HCT116 (cell line): Measurements from ENCODE around the gene OMP. TPM values are rescaled to one million over a fixed set of nuclear protein-coding genes. Genes with fewer than 3 reads are reported as not detected.

Source experiments
- ATAC-seq: fragments of 200-7000 bp; cut with Tn5 transposase; 2 replicates; pipeline ENCODE4 v1.9.1; 2020; ENCODE audit warnings: mild to moderate bottlenecking, moderate library complexity
- BruUV-seq: library from RNA; stranded (reverse); fragments of 400-500 nt; replicated peaks from 2 replicates; lab custom pipeline; 2021; lab: Mats Ljungman, UMichigan
- CTCF ChIA-PET: fragments of 300-600 bp; sonication (Branson Sonifier 250); formaldehyde crosslinking; loops from one replicate; lab custom pipeline; 2021; ENCODE audit warnings: antibody characterized with exemption; lab: Charles Lee
- POLR2A ChIA-PET: fragments of 300-600, 350-600 bp; sonication (Branson Sonifier 250); formaldehyde crosslinking; loops from one replicate; lab custom pipeline; 2021; ENCODE audit warnings: antibody characterized with exemption; lab: Charles Lee
- RAD21 ChIA-PET, 2 experiments: fragments of 300-600 bp; sonication (Branson Sonifier 250); formaldehyde crosslinking; loops; one replicate each; lab custom pipeline; 2023; ENCODE audit warnings: low total read pairs in 2 of 2; ENCODE audit not compliant: uncharacterized antibody in 2 of 2, unreplicated experiment in 2 of 2, low non-redundant PET in 1 of 2; lab: Charles Lee
- DNase-seq: peaks from one replicate; pipeline ENCODE4 v3.0.0-alpha.2; 2010; ENCODE audit warnings: low read depth, low spot score
- H2AFZ ChIP-seq: fragments of 200-600 bp; shearing (Covaris generic), sonication (generic); 2 replicates; pipeline ENCODE4 v1.6.1; 2017; ENCODE audit warnings: low read depth, mixed run types, mixed read lengths, antibody characterized with exemption, low read length; ENCODE audit not compliant: poor library complexity, severe bottlenecking
- H3K27ac ChIP-seq: 2 replicates; pipeline ENCODE4 v1.5.1; 2012; ENCODE audit warnings: low read depth, low read length
- H3K27me3 ChIP-seq: fragments of 200-600 bp; sonication (generic); 2 replicates; pipeline ENCODE4 v1.6.1; 2016; ENCODE audit warnings: mixed run types, low read length, mixed read lengths; ENCODE audit not compliant: insufficient read depth
- H3K36me3 ChIP-seq, 2 experiments: fragments of 200-500 bp in 1 of 2; fragments of 200-600 bp in 1 of 2; sonication (Bioruptor generic) in 1 of 2; sonication (generic) in 1 of 2; 2 replicates each; pipeline versions ENCODE4 v1.5.1 to v1.6.1; 2014 to 2016; ENCODE audit warnings: low read length in 2 of 2, inconsistent platforms in 1 of 2, mixed read lengths in 1 of 2, mixed run types in 1 of 2; ENCODE audit not compliant: insufficient read depth in 2 of 2, control insufficient read depth in 1 of 2
- H3K4me1 ChIP-seq, 2 experiments: fragments of 200-600 bp in 1 of 2; sonication (generic) in 1 of 2; 2 replicates each; pipeline versions ENCODE4 v1.5.1 to v1.6.1; 2012 to 2017; ENCODE audit warnings: low read length in 2 of 2, inconsistent platforms in 1 of 2, mild to moderate bottlenecking in 1 of 2, mixed read lengths in 1 of 2, mixed run types in 1 of 2, moderate library complexity in 1 of 2; ENCODE audit not compliant: insufficient read depth in 2 of 2, control insufficient read depth in 1 of 2
- H3K4me2 ChIP-seq: fragments of 200-600 bp; sonication (generic); 2 replicates; pipeline ENCODE4 v1.6.1; 2017; ENCODE audit warnings: mixed run types, low read length, mixed read lengths
- H3K4me3 ChIP-seq, 2 experiments: fragments of 200-600 bp in 1 of 2; sonication (generic) in 1 of 2; replicated peaks in 1 of 2; 2 replicates each; pipeline ENCODE4 v1.5.1; 2011 to 2016; ENCODE audit warnings: low read length in 2 of 2, control low read depth in 1 of 2, low read depth in 1 of 2, mild to moderate bottlenecking in 1 of 2, mixed read lengths in 1 of 2, mixed run types in 1 of 2
- H3K79me2 ChIP-seq: fragments of 200-600 bp; sonication (generic); 2 replicates; pipeline ENCODE4 v1.6.1; 2017; ENCODE audit warnings: mild to moderate bottlenecking, mixed run types, low read length, moderate library complexity, mixed read lengths; ENCODE audit not compliant: insufficient read depth
- H3K9ac ChIP-seq: fragments of 200-600 bp; sonication (generic); 2 replicates; pipeline ENCODE4 v1.6.1; 2016; ENCODE audit warnings: low read length, mixed read lengths
- H3K9me2 ChIP-seq: fragments of 200-600 bp; sonication (generic), shearing (Covaris generic); 2 replicates; pipeline ENCODE4 v1.6.1; 2017; ENCODE audit warnings: mixed run types, mild to moderate bottlenecking, moderate library complexity; ENCODE audit not compliant: insufficient read depth
- H3K9me3 ChIP-seq, 2 experiments: fragments of 200-500 bp in 1 of 2; fragments of 200-600 bp in 1 of 2; sonication (Bioruptor generic) in 1 of 2; sonication (generic) in 1 of 2; 2 replicates each; pipeline ENCODE4 v1.6.1; 2014 to 2017; ENCODE audit warnings: low read length in 2 of 2, mixed read lengths in 2 of 2, inconsistent platforms in 1 of 2, low read depth in 1 of 2, mild to moderate bottlenecking in 1 of 2, mixed run types in 1 of 2, moderate library complexity in 1 of 2; ENCODE audit not compliant: control insufficient read depth in 1 of 2, insufficient read depth in 1 of 2
- H4K20me1 ChIP-seq: fragments of 200-600 bp; sonication (generic), shearing (Covaris generic); 2 replicates; pipeline ENCODE4 v1.6.1; 2017; ENCODE audit warnings: mixed run types, mild to moderate bottlenecking, moderate library complexity; ENCODE audit not compliant: insufficient read depth
- CBX3 ChIP-seq: IDR thresholded peaks from 2 replicates; pipeline ENCODE4 v1.6.1; 2012; ENCODE audit warnings: low read depth
- CEBPB ChIP-seq: IDR thresholded peaks from 2 replicates; pipeline ENCODE4 v1.6.1; 2012; ENCODE audit warnings: low read depth
- CTCF ChIP-seq, 3 experiments: fragments of 200-600 bp in 1 of 3; sonication (generic) in 1 of 3; IDR thresholded peaks in 2 of 3; conservative IDR thresholded peaks in 1 of 3; 2 replicates each; pipeline ENCODE4 v1.5.1; 2012 to 2017; ENCODE audit warnings: low read depth in 2 of 3, low read length in 2 of 3, antibody characterized with exemption in 1 of 3, borderline replicate concordance in 1 of 3, control low read depth in 1 of 3, mild to moderate bottlenecking in 1 of 3, mixed read lengths in 1 of 3, mixed run types in 1 of 3, moderate library complexity in 1 of 3; ENCODE audit not compliant: insufficient read depth in 1 of 3
- ELF1 ChIP-seq: IDR thresholded peaks from 2 replicates; pipeline ENCODE4 v1.6.1; 2012; ENCODE audit warnings: low read depth, borderline replicate concordance
- EZH2phosphoT487 ChIP-seq: fragments of 200-600 bp; IDR thresholded peaks from 2 replicates; pipeline ENCODE4 v1.6.1; 2018; ENCODE audit warnings: antibody characterized with exemption, borderline replicate concordance
- JUND ChIP-seq: IDR thresholded peaks from 2 replicates; pipeline ENCODE4 v1.6.1; 2012
- MAX ChIP-seq: IDR thresholded peaks from 2 replicates; pipeline ENCODE4 v1.6.1; 2012
- POLR2A ChIP-seq: IDR thresholded peaks from 2 replicates; pipeline ENCODE4 v1.7.0; 2011; ENCODE audit warnings: borderline replicate concordance; ENCODE audit not compliant: insufficient read depth, insufficient read length; ENCODE audit errors: extremely low read depth
- POLR2AphosphoS5 ChIP-seq: IDR thresholded peaks from 2 replicates; pipeline ENCODE4 v1.6.1; 2011; ENCODE audit warnings: mild to moderate bottlenecking, low read depth, low read length, moderate library complexity
- SRF ChIP-seq: IDR thresholded peaks from 2 replicates; pipeline ENCODE4 v1.6.1; 2012; ENCODE audit warnings: low read depth
- TCF7L2 ChIP-seq: IDR thresholded peaks from 2 replicates; pipeline ENCODE4 v1.7.0; 2011; ENCODE audit warnings: borderline replicate concordance, inconsistent platforms; ENCODE audit not compliant: insufficient read depth, insufficient read length; ENCODE audit errors: extremely low read depth
- ZFX ChIP-seq: fragments of 450-650 bp; IDR thresholded peaks from 2 replicates; pipeline ENCODE4 v1.6.1; 2017
- ZNF274 ChIP-seq: fragments of 200-500 bp; sonication (Bioruptor generic); IDR thresholded peaks from 2 replicates; pipeline ENCODE4 v1.6.1; 2014; ENCODE audit warnings: mild to moderate bottlenecking, low read depth, low read length, inconsistent platforms
- intact Hi-C: fragments of 100-400 bp; cut with micrococcal nuclease; formaldehyde crosslinking; loops from 2 replicates; pipeline ENCODE4 v1.10.0; 2022
- total RNA-seq: library from RNA; stranded (reverse); gene quantifications from one replicate; pipeline ENCODE4 v1.2.1, GENCODE V29; 2021; ENCODE audit not compliant: unreplicated experiment

The OMP gene
- total RNA-seq, 1 experiment from 2014 or later: not detected

GRCh38 chr11:77065878-77066228 is 36.8 kb upstream of the OMP start:
- Histone ChIP-seq H3K4me1 (peaks cover 7 to 16% of the 10 kb centered on the region in 2 experiments; a peak in 2 of 4 replicates), H3K27me3 (no peaks in the 10 kb centered on the region), H2AFZ (no peak overlapping the region), H3K4me2 (peak overlapping the region; percentile 94), H3K36me3 (no peaks in the 10 kb centered on the region), H4K20me1 (no peaks in the 10 kb centered on the region), H3K9me3 (peaks cover 0 to 4% of the 10 kb centered on the region in 2 experiments; a peak in 1 of 4 replicates), H3K4me3 (peak overlapping the region; percentile 55 to 69; a peak in 3 of 4 replicates), H3K9me2 (no peaks in the 10 kb centered on the region), H3K27ac (peak overlapping the region; percentile 63; the same call in 1 of the 2 replicates), H3K9ac (peak overlapping the region; percentile 59; the same call in 1 of the 2 replicates), H3K79me2 (no peaks in the 10 kb centered on the region)
- RAD21 ChIA-PET: no interaction called here
- CTCF ChIA-PET: interaction anchor here (1.6 kb wide), 1 partner anchor 25 kb away, joined by 5 read pairs; no protein-coding TSS in a partner anchor
- TF ChIP-seq EZH2phosphoT487: no peak
- intact Hi-C loops: no loop called here
- BruUV-seq: no TSS peak
- POLR2A ChIA-PET: no interaction called here
- ATAC-seq (no peak), DNase-seq (no peak)

GRCh38 chr11:77066229-77067042 is 36.2 kb upstream of the OMP start, which contains the start of gene CAPN5:
TSS of gene CAPN5 (plus strand) at chr11:77066971. CDS start at chr11:77084887, 17,916 bp downstream.
- BruUV-seq: no TSS peak
- intact Hi-C loops: no loop called here
- Histone ChIP-seq H3K79me2 (no peaks in the 10 kb centered on the region), H3K36me3 (no peaks in the 10 kb centered on the region), H3K9me2 (no peaks in the 10 kb centered on the region), H3K27me3 (no peaks in the 10 kb centered on the region), H4K20me1 (no peaks in the 10 kb centered on the region), H3K9ac (peak within 1 kb of the TSS; percentile 59), H3K4me1 (peaks cover 7 to 16% of the 10 kb centered on the region in 2 experiments; a peak in 2 of 4 replicates), H3K27ac (peak within 1 kb of the TSS; percentile 63; the same call in 1 of the 2 replicates), H3K4me3 (peak within 1 kb of the TSS; percentile 55 to 69), H2AFZ (no peak within 1 kb of the TSS), H3K9me3 (peaks cover 0 to 4% of the 10 kb centered on the region in 2 experiments; a peak in 1 of 4 replicates), H3K4me2 (peak within 1 kb of the TSS; percentile 94)
- peak; percentile 93 for ATAC-seq
- RAD21 ChIA-PET: no interaction called here
- DNase-seq: peak; percentile 65
- POLR2A ChIA-PET: interaction anchor here (0.7 kb wide), 1 partner anchor 25 kb away, joined by 4 read pairs; no protein-coding TSS in a partner anchor
- CTCF ChIA-PET: interaction anchor here (0.9 to 1.0 kb wide), 3 partner anchors 9 to 25 kb away, joined by 3 to 9 read pairs (median 9); no protein-coding TSS in a partner anchor
- TF ChIP-seq CEBPB (no peak), TCF7L2 (no peak), MAX (no peak), CBX3 (no peak), ELF1 (no peak), ZFX (peak; percentile 55; the same call in 1 of the 2 replicates), CTCF (IDR thresholded peaks at IDR 0.05 in 2 of 3, conservative IDR thresholded peaks at IDR 0.05 in 1 of 3; ENCODE audit: borderline replicate concordance in 1 of 3, insufficient read depth in 1 of 3, low read depth in 2 of 3, low read length in 2 of 3) (peak in 1 of 3 experiments; percentile 15; a peak in 1 of 6 replicates), JUND (no peak), ZNF274 (no peak), POLR2AphosphoS5 (peak; percentile 95), POLR2A (peak; percentile 53), SRF (no peak)
